HG02973 (cell line): ENCODE data around the gene USB1.

Experiments
- ATAC-seq: cut with Tn5 transposase; IDR thresholded peaks from one replicate; pipeline ENCODE4 v1.9.1; 2021; ENCODE audit warnings: moderate library complexity; ENCODE audit not compliant: unreplicated experiment

The USB1 gene

DNA sequence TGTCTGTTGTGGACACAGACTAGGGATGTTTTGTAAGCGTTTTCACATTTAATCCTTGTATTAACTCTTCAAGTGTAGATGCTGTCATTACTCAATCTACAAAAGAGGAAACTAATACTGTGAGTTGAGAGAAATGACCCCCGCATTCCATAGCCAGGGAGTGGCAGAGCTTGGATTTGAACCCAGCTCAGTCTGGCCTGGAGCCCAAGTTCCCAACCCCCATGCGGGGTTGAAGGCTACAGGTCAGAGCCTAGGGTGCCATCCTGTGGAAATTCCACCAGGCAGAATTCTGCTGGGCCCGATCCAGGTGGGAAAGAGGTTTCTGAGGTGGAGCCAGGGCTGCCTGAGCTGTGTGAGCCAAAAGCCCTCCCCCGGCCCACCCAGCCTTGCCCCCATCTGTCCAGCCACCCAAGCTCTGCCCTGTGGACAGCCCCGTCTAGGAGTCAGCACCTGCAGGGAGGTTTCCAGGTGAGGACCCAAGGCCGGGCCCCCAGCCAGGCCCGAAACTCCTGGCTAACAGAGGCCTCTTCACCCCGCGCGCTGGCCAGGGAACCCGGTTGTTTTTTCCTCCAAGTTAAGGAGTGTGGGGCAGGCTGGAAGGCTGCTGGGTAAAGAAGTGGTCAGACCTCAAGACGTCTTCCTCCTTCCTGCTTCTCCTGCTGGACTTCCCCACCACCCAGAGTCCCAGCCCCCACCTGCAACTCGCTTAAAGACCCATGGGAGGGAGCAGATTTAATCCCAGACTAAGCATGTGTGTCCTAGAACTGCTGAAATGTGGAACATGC is 30.0 kb downstream of the USB1 start:
- no peak for ATAC-seq

- no peak for ATAC-seq
These were observed 31.6 kb downstream of the USB1 start for GRCh38 chr16:58032710-58033293.

DNA sequence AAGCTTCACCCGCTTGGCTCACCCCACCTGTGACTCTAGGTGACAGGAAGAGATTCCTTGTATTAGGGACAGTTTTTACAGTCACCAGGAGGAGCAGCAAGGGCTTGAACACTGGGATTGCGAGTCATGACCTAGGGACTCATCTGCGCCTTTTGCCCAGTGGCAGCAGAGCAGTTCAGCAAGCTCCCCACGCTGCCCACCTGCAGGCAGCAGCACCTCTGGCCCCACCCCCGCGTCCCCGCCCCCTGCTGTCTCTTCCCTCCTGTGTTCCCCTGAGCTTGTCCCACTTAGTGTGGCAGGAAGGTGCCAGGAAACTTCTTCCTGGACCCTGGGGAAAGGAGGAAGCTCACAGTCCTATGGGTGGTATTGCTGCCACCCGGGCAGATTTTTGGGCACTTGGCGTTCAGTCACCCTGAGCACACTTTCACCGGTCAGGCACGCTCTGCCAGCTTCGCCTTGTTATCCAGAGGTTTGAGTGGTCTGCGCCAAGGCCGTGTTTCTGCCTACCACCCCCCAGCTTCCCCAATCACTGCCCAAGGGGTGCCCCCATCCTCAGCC is 33.0 kb downstream of the USB1 start:
- no peak for ATAC-seq

DNA sequence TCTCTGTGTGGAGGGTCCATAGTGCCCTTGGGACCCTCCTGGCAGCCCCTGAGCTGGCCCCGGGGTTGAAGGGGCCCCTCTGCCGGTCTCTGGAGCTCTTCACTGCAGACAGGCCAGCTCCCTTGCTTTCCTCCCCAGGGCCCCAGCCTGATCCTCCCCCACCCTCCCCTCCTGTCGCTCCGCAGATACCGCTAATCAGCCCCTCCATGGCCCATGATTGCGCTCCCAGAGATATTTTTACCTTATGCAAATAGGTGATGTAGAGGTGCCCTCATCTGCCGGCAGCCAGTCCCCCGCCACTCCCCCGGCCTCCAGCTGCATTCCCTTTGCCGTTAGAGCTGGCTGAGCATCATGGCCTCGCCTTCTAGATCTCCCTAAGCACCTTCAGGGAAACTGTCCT is 33.6 kb downstream of the USB1 start:
- ATAC-seq, result no peak

- ATAC-seq, result no peak
These were observed 34.4 kb downstream of the USB1 start for GRCh38 chr16:58035356-58036170.

DNA sequence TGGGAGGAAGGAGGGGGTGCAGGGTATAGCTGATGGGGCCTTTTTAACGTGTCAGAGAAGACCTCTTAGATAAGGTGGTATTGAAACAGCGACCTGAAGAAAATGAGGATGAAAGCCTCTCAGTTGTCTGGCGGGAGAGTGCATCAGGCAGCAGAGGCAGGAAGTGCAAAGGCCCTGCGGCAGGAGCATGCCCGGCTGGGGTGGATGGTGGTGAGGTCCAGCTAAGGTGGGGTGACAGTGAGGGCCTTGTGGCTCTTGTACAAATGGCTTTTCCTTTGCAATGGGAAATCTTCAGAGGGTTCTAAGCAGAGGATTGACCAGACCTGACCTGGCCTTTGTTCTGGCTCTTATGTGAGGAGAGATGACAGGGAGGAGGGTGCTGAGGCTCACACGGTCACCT is 35.7 kb downstream of the USB1 start:
- ATAC-seq, result no peak

DNA sequence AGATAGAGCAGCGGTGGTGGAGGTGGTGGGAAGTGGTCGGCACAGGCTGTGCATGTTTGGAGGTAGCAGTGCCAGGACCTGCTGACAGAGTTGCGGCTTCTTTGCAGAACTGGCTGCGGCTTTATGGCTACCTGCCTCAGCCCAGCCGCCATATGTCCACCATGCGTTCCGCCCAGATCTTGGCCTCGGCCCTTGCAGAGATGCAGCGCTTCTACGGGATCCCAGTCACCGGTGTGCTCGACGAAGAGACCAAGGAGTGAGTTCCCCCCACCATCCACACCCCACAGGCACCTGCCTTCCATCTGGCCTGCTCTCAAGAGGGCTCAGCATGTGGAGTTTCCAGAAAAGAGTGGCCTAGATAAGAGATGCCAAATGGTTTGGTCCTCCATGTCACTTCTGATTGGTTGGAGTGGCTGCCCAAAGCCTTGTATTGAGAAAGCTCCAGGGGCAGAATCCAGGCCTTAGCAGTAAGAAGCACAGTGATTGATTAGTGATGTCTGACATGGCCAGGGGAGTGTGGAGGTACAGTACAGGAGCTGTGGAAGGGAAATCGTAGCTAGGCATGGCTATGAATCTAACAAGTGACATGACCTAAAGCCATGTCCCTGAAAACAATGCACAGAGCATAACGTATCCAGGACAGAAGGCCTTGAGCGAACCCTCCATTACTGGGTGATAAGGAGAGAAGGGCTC is 36.3 kb downstream of the USB1 start:
- ATAC-seq, result no peak

DNA sequence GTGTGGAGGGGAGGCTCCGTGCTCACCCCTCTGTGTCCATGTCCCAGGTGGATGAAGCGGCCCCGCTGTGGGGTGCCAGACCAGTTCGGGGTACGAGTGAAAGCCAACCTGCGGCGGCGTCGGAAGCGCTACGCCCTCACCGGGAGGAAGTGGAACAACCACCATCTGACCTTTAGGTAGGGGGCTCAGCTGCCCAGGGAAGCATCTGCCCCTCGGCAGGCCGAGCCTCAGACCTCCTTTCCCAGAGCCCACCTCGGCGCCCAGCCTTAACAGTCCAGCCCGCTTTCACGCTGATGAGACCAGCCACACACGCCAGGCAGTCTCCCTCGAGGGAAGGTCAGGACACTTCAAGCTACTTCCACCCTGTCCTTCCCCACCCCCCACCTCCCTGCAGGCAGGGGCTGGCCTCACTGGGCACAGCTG is 37.0 kb downstream of the USB1 start:
- no peak for ATAC-seq

DNA sequence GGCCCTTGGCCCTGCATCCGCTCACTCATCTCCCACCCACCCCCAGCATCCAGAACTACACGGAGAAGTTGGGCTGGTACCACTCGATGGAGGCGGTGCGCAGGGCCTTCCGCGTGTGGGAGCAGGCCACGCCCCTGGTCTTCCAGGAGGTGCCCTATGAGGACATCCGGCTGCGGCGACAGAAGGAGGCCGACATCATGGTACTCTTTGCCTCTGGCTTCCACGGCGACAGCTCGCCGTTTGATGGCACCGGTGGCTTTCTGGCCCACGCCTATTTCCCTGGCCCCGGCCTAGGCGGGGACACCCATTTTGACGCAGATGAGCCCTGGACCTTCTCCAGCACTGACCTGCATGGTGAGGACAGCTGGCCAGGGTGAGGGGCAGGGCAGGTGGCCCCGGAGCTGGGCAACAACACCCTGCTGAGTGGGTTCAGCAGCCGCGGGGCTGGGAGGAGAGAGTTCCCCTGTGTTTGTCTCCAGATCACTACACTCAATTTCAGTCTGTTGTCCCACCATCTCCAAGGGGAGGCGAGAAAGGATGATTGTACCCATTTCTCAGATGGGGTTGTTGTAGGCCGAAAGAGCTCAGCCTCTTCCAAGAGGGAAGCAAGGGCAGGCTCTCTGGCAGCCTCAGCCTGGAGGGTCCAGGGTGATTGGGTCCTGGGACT is 38.8 kb downstream of the USB1 start:
- no peak for ATAC-seq

DNA sequence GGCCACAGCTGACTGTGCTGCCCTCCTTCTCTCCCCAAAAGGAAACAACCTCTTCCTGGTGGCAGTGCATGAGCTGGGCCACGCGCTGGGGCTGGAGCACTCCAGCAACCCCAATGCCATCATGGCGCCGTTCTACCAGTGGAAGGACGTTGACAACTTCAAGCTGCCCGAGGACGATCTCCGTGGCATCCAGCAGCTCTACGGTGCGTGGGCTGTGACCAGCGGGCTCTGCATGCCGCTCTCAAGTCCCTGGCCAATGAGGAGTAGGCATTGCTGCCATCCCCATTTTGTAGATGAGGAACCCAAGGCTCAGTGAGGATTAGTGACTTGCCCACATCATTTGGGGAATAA is 39.3 kb downstream of the USB1 start:
- no peak for ATAC-seq

DNA sequence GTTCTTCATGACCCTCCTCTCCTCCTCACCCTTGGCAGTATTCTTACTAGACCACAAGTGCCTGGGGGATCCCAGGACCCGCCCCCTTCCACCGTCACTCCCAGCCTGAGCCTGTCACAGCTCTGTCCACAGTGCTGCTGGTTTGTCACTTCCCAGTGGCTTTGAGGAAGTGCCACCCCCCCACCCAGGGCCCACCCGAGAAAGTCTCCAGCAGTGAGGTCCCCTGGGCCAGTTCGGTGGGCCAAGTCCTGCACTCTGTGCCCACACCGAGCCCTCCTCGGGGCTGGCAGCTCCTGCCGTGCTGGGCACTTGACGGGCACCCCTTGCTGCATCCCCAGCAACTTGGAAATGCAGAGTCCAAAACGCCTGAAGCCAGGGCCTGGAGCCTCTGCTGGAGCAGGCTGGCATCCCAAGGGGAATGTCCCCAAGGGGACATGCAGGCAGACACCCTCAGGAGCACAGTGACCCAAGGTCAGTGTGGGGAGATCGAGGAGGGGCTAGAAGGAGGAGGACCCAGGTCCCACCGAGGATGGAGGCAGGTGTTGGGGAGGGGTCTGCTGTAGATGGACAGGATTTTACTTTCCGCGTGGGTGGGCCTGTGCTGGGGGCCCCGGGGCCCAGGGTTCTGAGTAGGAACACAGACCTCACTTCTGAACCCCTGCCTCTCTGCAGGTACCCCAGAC is 39.9 kb downstream of the USB1 start:
- no peak for ATAC-seq

DNA sequence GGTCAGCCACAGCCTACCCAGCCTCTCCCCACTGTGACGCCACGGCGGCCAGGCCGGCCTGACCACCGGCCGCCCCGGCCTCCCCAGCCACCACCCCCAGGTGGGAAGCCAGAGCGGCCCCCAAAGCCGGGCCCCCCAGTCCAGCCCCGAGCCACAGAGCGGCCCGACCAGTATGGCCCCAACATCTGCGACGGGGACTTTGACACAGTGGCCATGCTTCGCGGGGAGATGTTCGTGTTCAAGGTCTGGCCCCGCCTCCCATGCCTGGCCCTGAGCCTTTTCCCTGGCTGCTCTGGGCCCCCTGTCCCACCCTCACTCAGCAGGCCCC is 40.4 kb downstream of the USB1 start:
- ATAC-seq, result no peak

DNA sequence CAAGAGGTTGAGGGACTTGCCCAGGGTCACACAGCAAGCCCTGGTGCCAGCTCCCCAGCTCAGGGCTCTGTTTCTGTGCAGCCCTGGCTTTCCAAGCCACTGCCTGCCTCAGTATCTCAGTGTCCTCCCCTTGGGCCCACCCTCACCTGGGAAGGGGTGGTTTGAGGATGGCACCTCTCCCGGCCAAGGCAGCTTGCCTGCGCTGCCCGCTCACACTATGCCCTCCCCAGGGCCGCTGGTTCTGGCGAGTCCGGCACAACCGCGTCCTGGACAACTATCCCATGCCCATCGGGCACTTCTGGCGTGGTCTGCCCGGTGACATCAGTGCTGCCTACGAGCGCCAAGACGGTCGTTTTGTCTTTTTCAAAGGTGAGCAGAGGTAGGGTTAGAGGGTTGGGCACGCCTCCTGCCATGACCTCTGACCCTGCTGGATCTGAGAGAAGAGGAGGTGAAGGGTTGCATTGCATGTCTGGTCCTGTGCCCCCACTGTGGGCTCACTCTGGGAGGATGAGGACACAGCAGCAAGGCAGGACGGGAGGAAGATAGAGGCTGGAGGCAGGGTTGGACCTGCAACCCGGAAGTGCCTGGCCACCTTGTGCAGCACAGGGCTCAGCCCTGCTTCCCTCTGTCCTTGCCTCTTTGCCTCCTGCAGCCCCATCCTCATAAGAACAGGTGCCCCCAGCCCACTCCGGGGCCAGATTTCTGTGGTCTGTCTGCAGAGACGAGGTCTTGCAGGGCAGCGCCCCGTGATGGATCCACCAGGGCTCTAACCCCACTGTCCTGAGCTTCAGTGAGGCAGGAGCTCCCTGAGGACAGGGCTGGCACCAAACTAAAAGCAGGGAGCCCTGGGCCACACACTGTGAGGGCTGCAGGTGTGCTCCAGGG is 41.0 kb downstream of the USB1 start:
- no peak for ATAC-seq

DNA sequence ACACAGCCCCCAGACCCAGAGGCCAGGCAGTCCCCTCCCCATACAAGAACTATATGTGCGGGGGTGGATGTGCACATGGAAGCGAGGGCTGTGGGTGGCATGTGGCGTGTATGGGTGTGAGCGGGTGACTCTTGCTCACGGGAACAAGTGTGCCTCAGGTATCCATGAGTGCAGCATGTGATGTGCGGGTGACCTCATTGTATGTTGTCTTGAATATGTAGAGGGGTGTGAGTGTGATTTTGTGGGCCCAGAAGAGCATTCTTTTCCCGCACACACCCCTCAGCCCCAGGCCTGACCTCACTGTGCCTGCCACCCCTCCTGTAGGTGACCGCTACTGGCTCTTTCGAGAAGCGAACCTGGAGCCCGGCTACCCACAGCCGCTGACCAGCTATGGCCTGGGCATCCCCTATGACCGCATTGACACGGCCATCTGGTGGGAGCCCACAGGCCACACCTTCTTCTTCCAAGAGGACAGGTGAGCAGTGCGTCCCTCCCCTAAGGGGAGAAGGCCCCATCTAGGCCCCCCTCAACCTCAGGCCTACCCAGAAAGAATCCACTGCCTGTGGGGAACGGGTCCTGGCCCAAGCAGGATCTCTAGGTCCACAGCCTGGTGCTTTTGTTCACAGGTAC is 41.8 kb downstream of the USB1 start:
- ATAC-seq, result no peak

- ATAC-seq, result no peak
These were observed 42.5 kb downstream of the USB1 start for GRCh38 chr16:58043571-58044155.

DNA sequence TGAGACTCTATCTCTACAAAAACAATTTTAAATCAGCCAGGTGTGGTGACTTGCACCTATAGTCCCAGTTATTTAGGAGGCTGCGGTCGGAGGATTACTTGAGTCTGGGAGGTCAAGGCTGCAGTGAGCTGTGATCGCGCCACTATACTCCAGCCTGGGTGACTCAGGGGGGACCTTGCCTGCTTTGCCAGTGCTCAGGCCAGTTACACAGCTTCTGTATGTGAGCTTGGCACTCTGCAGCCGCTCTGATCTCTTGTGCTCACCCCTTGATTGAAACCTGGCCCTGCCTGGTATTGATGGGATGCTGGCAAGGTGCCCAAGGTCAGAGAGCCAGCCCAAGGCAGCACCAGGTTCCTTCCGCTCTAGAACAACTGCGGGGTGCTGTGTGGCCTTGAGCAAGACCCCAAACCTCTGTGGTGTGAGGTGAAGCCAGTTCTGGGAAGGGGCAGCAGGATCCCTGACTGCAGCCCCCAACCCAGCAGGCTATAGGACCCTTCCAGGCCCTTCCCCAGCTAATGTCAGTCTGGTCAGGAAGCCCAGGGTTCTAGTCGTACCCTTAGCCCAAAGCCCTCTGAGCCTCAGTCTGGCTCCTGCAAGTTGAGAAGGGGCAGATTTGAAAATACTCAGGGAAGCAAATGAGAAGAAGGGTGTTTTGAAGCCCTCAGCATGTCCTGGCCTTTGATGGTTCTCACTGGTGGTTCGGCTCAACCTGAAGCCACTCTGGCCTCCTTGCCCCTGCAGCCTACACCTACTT is 43.2 kb downstream of the USB1 start:
- ATAC-seq, result no peak

DNA sequence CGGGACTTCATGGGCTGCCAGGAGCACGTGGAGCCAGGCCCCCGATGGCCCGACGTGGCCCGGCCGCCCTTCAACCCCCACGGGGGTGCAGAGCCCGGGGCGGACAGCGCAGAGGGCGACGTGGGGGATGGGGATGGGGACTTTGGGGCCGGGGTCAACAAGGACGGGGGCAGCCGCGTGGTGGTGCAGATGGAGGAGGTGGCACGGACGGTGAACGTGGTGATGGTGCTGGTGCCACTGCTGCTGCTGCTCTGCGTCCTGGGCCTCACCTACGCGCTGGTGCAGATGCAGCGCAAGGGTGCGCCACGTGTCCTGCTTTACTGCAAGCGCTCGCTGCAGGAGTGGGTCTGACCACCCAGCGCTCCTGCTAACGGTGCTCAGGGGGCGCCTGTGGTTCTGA is 43.9 kb downstream of the USB1 start:
- ATAC-seq, result no peak
